AG08395 (cell line): ENCODE data around the gene SERTAD1.
"Not testable (repeated sequence)": the region's sequence is repeated elsewhere in the genome, so short reads cannot be mapped to it uniquely, and the experiment has no call there.

ENCODE experiments used
- DNase-seq: peaks from one replicate; pipeline ENCODE4 v3.0.0; 2012; ENCODE audit warnings: mixed read lengths, low spot score

Gene SERTAD1

GRCh38 chr19:40452016-40452415, 26.2 kb upstream of the SERTAD1 start:
- DNase-seq = no peak

GRCh38 chr19:40450664-40451063, 24.9 kb upstream of the SERTAD1 start:
- no peak for DNase-seq

- DNase-seq = no peak
Observed at GRCh38 chr19:40449506-40449905, 23.7 kb upstream of the SERTAD1 start.

- no peak for DNase-seq
Observed at GRCh38 chr19:40446263-40446784, 20.5 kb upstream of the SERTAD1 start.

- peak; percentile 36 for DNase-seq
Observed at GRCh38 chr19:40445780-40446262, 20.0 kb upstream of the SERTAD1 start.

- DNase-seq = no peak
Observed at GRCh38 chr19:40444825-40445312, 19.1 kb upstream of the SERTAD1 start.

- peak; percentile 98 for DNase-seq
Observed at GRCh38 chr19:40444000-40444824, 18.4 kb upstream of the SERTAD1 start, which contains the start of gene SERTAD3. Gene SERTAD3, minus strand, starts transcription at chr19:40444335. Its CDS starts 2,255 bp downstream, at chr19:40442080.

- peak; percentile 100 for DNase-seq
Observed at GRCh38 chr19:40443131-40443999, 17.6 kb upstream of the SERTAD1 start.

GRCh38 chr19:40442328-40443130, 16.7 kb upstream of the SERTAD1 start:
- DNase-seq = no peak

- DNase-seq = no peak
Observed at GRCh38 chr19:40441719-40442253, 16.0 kb upstream of the SERTAD1 start.

GRCh38 chr19:40438284-40438683, 12.5 kb upstream of the SERTAD1 start:
- DNase-seq = no peak

- peak; percentile 93 for DNase-seq
Observed at GRCh38 chr19:40433391-40434216, 7.8 kb upstream of the SERTAD1 start.

- not testable (repeated sequence) for DNase-seq
Observed at GRCh38 chr19:40432760-40433159, 7.0 kb upstream of the SERTAD1 start.

- DNase-seq = no peak
Observed at GRCh38 chr19:40431698-40432097, 5.9 kb upstream of the SERTAD1 start.

GRCh38 chr19:40430242-40430641, 4.5 kb upstream of the SERTAD1 start:
- DNase-seq = not testable (repeated sequence)

- DNase-seq = not testable (repeated sequence)
Observed at GRCh38 chr19:40428197-40428596, 2.4 kb upstream of the SERTAD1 start.

- no peak for DNase-seq
Observed at GRCh38 chr19:40424637-40425449, 949 bp downstream of the SERTAD1 start.

GRCh38 chr19:40423938-40424337, 1.9 kb downstream of the SERTAD1 start:
- DNase-seq = no peak
